Neutrophil (primary cell): Measurements from ENCODE around the gene PLXNA4.

Experiments used
- H3K27ac ChIP-seq: fragments of 200-600 bp; sonication (generic); 2 replicates; pipeline ENCODE4 v1.5.1; 2016; ENCODE audit warnings: mild to moderate bottlenecking, moderate library complexity
- H3K27me3 ChIP-seq: fragments of 200-600 bp; sonication (generic); 2 replicates; pipeline ENCODE4 v1.6.0; 2016; ENCODE audit warnings: mild to moderate bottlenecking
- H3K36me3 ChIP-seq: fragments of 200-600 bp; sonication (generic); 2 replicates; pipeline ENCODE4 v1.5.1; 2017
- H3K4me1 ChIP-seq, 2 experiments: fragments of 200-600 bp in 1 of 2; sonication (generic) in 1 of 2; 1 replicate in 1 of 2; 2 replicates in 1 of 2; pipeline versions ENCODE4 v1.5.1 to v1.6.1; 2013 to 2016; ENCODE audit warnings: low read depth in 1 of 2, low read length in 1 of 2, mild to moderate bottlenecking in 1 of 2, moderate library complexity in 1 of 2; ENCODE audit not compliant: control insufficient read depth in 1 of 2, insufficient read depth in 1 of 2
- H3K4me3 ChIP-seq, 2 experiments: fragments of 200-600 bp in 1 of 2; sonication (generic) in 1 of 2; 1 replicate in 1 of 2; 2 replicates in 1 of 2; pipeline ENCODE4 v1.5.1; 2013 to 2016; ENCODE audit warnings: low read depth in 1 of 2, low read length in 1 of 2, mild to moderate bottlenecking in 1 of 2, moderate library complexity in 1 of 2
- H3K9me3 ChIP-seq: fragments of 200-600 bp; sonication (generic); 2 replicates; pipeline ENCODE4 v1.5.1; 2016
- CTCF ChIP-seq: fragments of 200-600 bp; sonication (generic); IDR thresholded peaks from 2 replicates; pipeline ENCODE4 v1.5.1; 2016; ENCODE audit warnings: antibody characterized with exemption

PLXNA4 gene

GRCh38 chr7:132158841-132159240 lies 417.4 kb downstream of the PLXNA4 start:
- Histone ChIP-seq H3K9me3 (no peaks in the 10 kb centered on the region), H3K4me1 (no peaks in the 10 kb centered on the region), H3K27me3 (peaks cover 6% of the 10 kb centered on the region), H3K4me3 (no peak overlapping the region), H3K27ac (no peak overlapping the region), H3K36me3 (no peaks in the 10 kb centered on the region)
- TF ChIP-seq CTCF, result no peak

- H3K4me1 ChIP-seq, result no peaks in the 10 kb centered on the region
- H3K36me3 ChIP-seq, result no peaks in the 10 kb centered on the region
- TF ChIP-seq CTCF, result no peak
- no peak overlapping the region for H3K27ac ChIP-seq
- no peaks in the 10 kb centered on the region for H3K9me3 ChIP-seq
- no peak overlapping the region for H3K4me3 ChIP-seq
- H3K27me3 ChIP-seq, result peaks cover 6% of the 10 kb centered on the region
Observed at GRCh38 chr7:132158166-132158565, 418.1 kb downstream of the PLXNA4 start.

GRCh38 chr7:132155715-132156114 lies 420.6 kb downstream of the PLXNA4 start:
- Histone ChIP-seq H3K9me3 (no peaks in the 10 kb centered on the region), H3K27me3 (peaks cover 6% of the 10 kb centered on the region), H3K36me3 (no peaks in the 10 kb centered on the region), H3K4me3 (no peak overlapping the region), H3K4me1 (no peaks in the 10 kb centered on the region), H3K27ac (no peak overlapping the region)
- no peak for TF ChIP-seq CTCF

GRCh38 chr7:132154695-132155471 lies 421.4 kb downstream of the PLXNA4 start:
- no peak overlapping the region for H3K4me3 ChIP-seq
- peaks cover 6% of the 10 kb centered on the region for H3K27me3 ChIP-seq
- no peaks in the 10 kb centered on the region for H3K4me1 ChIP-seq
- H3K36me3 ChIP-seq, result no peaks in the 10 kb centered on the region
- no peaks in the 10 kb centered on the region for H3K9me3 ChIP-seq
- no peak for TF ChIP-seq CTCF
- no peak overlapping the region for H3K27ac ChIP-seq

- no peak overlapping the region for H3K4me3 ChIP-seq
- H3K9me3 ChIP-seq, result no peaks in the 10 kb centered on the region
- no peak for TF ChIP-seq CTCF
- H3K36me3 ChIP-seq, result no peaks in the 10 kb centered on the region
- H3K4me1 ChIP-seq, result no peaks in the 10 kb centered on the region
- H3K27ac ChIP-seq, result no peak overlapping the region
- peaks cover 6% of the 10 kb centered on the region for H3K27me3 ChIP-seq
Observed at GRCh38 chr7:132154248-132154647, 422.0 kb downstream of the PLXNA4 start.
